GM23248 (cell line): ENCODE data around the gene C16orf95.

ENCODE experiments used
- EZH2 ChIP-seq: fragments of 200-600 bp; sonication (generic); IDR thresholded peaks from 2 replicates; pipeline ENCODE4 v1.6.1; 2018; ENCODE audit warnings: antibody characterized with exemption, mild to moderate bottlenecking; ENCODE audit not compliant: insufficient read depth, poor library complexity, severe bottlenecking
- EZH2phosphoT487 ChIP-seq: fragments of 200-600 bp; sonication (generic); IDR thresholded peaks from 2 replicates; pipeline ENCODE4 v1.6.1; 2018; ENCODE audit warnings: antibody characterized with exemption, moderate library complexity, mild to moderate bottlenecking, low read depth; ENCODE audit not compliant: insufficient read depth

GRCh38 chr16:87365021-87365713, 48.0 kb upstream of the C16orf95 start:
- TF ChIP-seq EZH2 (no peak), EZH2phosphoT487 (no peak)
